Neural cell (in vitro differentiated cells): ENCODE measurements around the gene HSPB2.

Source experiments
- EZH2 ChIP-seq: fragments of 200-600, 300-800 bp; shearing (Covaris generic), sonication (generic); IDR thresholded peaks from 2 replicates; pipeline ENCODE4 v1.6.1; 2014; ENCODE audit warnings: antibody characterized with exemption, low read length, borderline replicate concordance, mild to moderate bottlenecking; ENCODE audit not compliant: insufficient read depth, poor library complexity, severe bottlenecking
- MXI1 ChIP-seq: fragments of 450-650 bp; conservative IDR thresholded peaks from 2 replicates; pipeline ENCODE4 v1.6.1; 2014; ENCODE audit warnings: antibody characterized with exemption, mild to moderate bottlenecking; ENCODE audit not compliant: poor library complexity, severe bottlenecking
- POLR2AphosphoS5 ChIP-seq: IDR thresholded peaks from 2 replicates; pipeline ENCODE4 v1.6.1; 2012
- RAD21 ChIP-seq: fragments of 450-650 bp; conservative IDR thresholded peaks from 2 replicates; pipeline ENCODE4 v1.6.1; 2014; ENCODE audit warnings: antibody characterized with exemption, mild to moderate bottlenecking, moderate library complexity
- TAF1 ChIP-seq: IDR thresholded peaks from 2 replicates; pipeline ENCODE4 v1.6.1; 2012; ENCODE audit warnings: low read depth
- TF ChIP-seq, protein P1 (sequence below): fragments of 450-650 bp; IDR thresholded peaks from 2 replicates; pipeline ENCODE4 v1.5.1; 2014; ENCODE audit warnings: antibody characterized with exemption, mild to moderate bottlenecking, moderate library complexity; ENCODE audit not compliant: poor library complexity, severe bottlenecking

DNA sequence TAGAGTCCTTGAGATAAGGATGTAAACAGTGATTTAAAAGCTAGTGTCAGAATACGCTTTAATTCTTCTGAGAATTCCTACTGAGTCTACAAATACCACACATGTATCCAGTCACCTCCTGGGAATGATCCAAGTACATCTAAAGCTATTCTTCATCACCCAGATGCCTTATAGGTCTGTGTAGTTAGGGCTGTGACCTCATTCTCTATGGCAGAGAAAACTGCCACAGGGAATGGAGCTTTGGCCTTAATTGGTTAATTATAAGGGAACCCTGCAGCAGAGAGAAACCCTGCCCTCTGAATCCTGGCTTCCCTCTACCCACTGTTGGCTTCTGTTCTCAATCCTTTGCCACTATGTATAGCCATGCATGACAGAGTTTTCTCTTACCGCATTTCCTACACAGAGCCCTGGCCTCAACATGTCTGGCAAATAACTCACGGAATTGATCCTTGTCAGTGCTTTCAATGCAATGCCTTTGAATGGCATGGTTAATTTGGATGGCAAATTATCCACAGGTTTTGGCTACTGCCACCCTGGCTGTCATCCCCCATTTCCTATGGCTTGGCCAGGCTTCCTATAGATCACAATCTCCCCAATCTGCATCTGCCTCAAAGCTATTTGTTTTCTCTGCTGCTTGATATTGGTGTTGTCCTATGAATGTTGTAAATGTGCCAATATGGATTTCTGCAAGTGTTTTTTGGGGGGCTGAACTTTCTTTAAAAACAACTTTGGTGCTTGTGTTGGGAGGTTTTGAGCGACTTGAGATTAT lies 27.5 kb downstream of the HSPB2 start:
- TF ChIP-seq, protein P1, sequence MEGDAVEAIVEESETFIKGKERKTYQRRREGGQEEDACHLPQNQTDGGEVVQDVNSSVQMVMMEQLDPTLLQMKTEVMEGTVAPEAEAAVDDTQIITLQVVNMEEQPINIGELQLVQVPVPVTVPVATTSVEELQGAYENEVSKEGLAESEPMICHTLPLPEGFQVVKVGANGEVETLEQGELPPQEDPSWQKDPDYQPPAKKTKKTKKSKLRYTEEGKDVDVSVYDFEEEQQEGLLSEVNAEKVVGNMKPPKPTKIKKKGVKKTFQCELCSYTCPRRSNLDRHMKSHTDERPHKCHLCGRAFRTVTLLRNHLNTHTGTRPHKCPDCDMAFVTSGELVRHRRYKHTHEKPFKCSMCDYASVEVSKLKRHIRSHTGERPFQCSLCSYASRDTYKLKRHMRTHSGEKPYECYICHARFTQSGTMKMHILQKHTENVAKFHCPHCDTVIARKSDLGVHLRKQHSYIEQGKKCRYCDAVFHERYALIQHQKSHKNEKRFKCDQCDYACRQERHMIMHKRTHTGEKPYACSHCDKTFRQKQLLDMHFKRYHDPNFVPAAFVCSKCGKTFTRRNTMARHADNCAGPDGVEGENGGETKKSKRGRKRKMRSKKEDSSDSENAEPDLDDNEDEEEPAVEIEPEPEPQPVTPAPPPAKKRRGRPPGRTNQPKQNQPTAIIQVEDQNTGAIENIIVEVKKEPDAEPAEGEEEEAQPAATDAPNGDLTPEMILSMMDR, result no peak
- TF ChIP-seq POLR2AphosphoS5 (no peak), EZH2 (no peak), RAD21 (no peak), TAF1 (no peak), MXI1 (no peak)
